Fibroblast of lung (primary cell): Measurements from ENCODE around the gene DLG2.

ENCODE experiments used
- CTCF ChIP-seq, 2 donors: IDR thresholded peaks in 1 of 2; conservative IDR thresholded peaks in 1 of 2; 1 replicate in 1 of 2; 2 replicates in 1 of 2; pipeline ENCODE4 v1.5.1; 2011 to 2012; ENCODE audit warnings: low read length in 2 of 2, control low read depth in 1 of 2, inconsistent platforms in 1 of 2, low read depth in 1 of 2, mild to moderate bottlenecking in 1 of 2
- EZH2 ChIP-seq: IDR thresholded peaks from 2 replicates; pipeline ENCODE4 v1.5.1; 2012; ENCODE audit warnings: low read length, control low read depth, mild to moderate bottlenecking; ENCODE audit errors: missing control alignments

DNA sequence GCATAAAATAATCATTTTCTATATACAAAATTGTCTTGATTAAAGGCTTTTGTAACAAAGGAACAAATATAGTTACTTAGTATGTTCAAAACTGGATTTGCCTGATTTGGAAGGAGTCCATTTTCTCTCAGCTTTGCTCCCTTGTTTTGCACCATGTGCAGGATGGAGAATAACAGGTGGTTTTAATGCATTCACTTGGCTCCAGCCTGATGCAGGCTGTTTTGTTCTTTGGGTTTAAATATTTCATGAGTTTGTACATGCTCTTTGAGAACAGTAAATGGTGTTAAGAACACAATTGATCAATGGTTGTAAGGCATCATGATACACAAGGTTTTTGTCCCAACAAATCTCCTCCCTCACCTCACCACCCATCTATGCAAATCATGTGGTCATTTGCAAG lies 1454.1 kb downstream of the DLG2 start:
- TF ChIP-seq CTCF (conservative IDR thresholded peaks at IDR 0.05 in 1 of 2, IDR thresholded peaks at IDR 0.05 in 1 of 2; ENCODE audit: low read depth in 1 of 2, low read length in 2 of 2) (no peak), EZH2 (no peak)
